WTC11 (cell line): Measurements from ENCODE around the gene SLC9B1. TPM values are rescaled to one million over a fixed set of nuclear protein-coding genes. Genes with fewer than 3 reads are reported as not detected.
A peak's percentile ranks its signal among the peaks of the same experiment; 100 is the strongest.
"Not testable (repeated sequence)": the region's sequence is repeated elsewhere in the genome, so short reads cannot be mapped to it uniquely, and the experiment has no call there.

Source experiments
- ATAC-seq: fragments of 200-7000 bp; cut with Tn5 transposase; 2 replicates; pipeline ENCODE4 v1.10.0; 2021; ENCODE audit warnings: mild to moderate bottlenecking, moderate library complexity
- CTCF ChIA-PET: fragments of 300-600 bp; sonication (Branson Sonifier 250); formaldehyde crosslinking; loops from one replicate; lab custom pipeline; 2021; ENCODE audit warnings: antibody characterized with exemption; lab: Charles Lee
- POLR2A ChIA-PET: fragments of 350-600 bp; sonication (Branson Sonifier 250); formaldehyde crosslinking; loops from one replicate; lab custom pipeline; 2021; ENCODE audit warnings: antibody characterized with exemption; lab: Charles Lee
- DNase-seq: peaks from one replicate; pipeline ENCODE4 v3.0.0; 2021; ENCODE audit warnings: low spot score
- H3K27ac Mint-ChIP-seq: 2 replicates; pipeline ENCODE4 v1.8.0; 2021; ENCODE audit warnings: mixed read lengths
- H3K27me3 Mint-ChIP-seq: 2 replicates; pipeline ENCODE4 v1.8.0; 2021; ENCODE audit warnings: low read depth, mild to moderate bottlenecking, moderate library complexity, mixed read lengths
- H3K36me3 Mint-ChIP-seq: 2 replicates; pipeline ENCODE4 v1.8.0; 2021; ENCODE audit warnings: mixed read lengths
- H3K4me1 Mint-ChIP-seq: 2 replicates; pipeline ENCODE4 v1.8.0; 2022; ENCODE audit warnings: mixed read lengths
- H3K4me3 Mint-ChIP-seq: 2 replicates; pipeline ENCODE4 v1.8.0; 2021; ENCODE audit warnings: mild to moderate bottlenecking, moderate library complexity, mixed read lengths
- H3K9me3 Mint-ChIP-seq: 2 replicates; pipeline ENCODE4 v1.8.0; 2021; ENCODE audit warnings: mixed read lengths
- ARID4B ChIP-seq: sonication (generic); formaldehyde crosslinking; IDR thresholded peaks from 2 replicates; pipeline ENCODE4 v1.8.0; 2023; ENCODE audit warnings: missing genetic modification reagents, mild to moderate bottlenecking, borderline replicate concordance
- ATF2 ChIP-seq: sonication (generic); formaldehyde crosslinking; IDR thresholded peaks from 2 replicates; pipeline ENCODE4 v1.8.1; 2022; ENCODE audit warnings: low read depth, missing genetic modification reagents, borderline replicate concordance
- IRF2 ChIP-seq: sonication (generic); formaldehyde crosslinking; IDR thresholded peaks from 2 replicates; pipeline ENCODE4 v1.8.0; 2022; ENCODE audit warnings: low read depth, missing genetic modification reagents, borderline replicate concordance
- RORB ChIP-seq: fragments of 250-450 bp; sonication (Bioruptor Pico); IDR thresholded peaks from 2 replicates; pipeline ENCODE4 v1.9.0; 2021; ENCODE audit warnings: mild to moderate bottlenecking
- SOX15 ChIP-seq: fragments of 250-450 bp; sonication (Bioruptor Pico); IDR thresholded peaks from 2 replicates; pipeline ENCODE4 v1.9.0; 2021; ENCODE audit warnings: mild to moderate bottlenecking
- ZNF671 ChIP-seq: fragments of 250-450 bp; sonication (Bioruptor Pico); IDR thresholded peaks from 2 replicates; pipeline ENCODE4 v1.8.0; 2021; ENCODE audit warnings: mild to moderate bottlenecking
- total RNA-seq: library from RNA; stranded (reverse); gene quantifications from 3 replicates; pipeline ENCODE4 v1.2.3, GENCODE V29; 2021
- TF ChIP-seq, protein P1 (sequence below): sonication (generic); formaldehyde crosslinking; IDR thresholded peaks from 2 replicates; pipeline ENCODE4 v1.8.1; 2022; ENCODE audit warnings: mild to moderate bottlenecking, missing genetic modification reagents, moderate library complexity, borderline replicate concordance
- TF ChIP-seq, protein P2 (sequence below): fragments of 250-450 bp; sonication (Bioruptor Pico); IDR thresholded peaks from 2 replicates; pipeline ENCODE4 v2.1.2; 2022; ENCODE audit warnings: mild to moderate bottlenecking, moderate library complexity
- TF ChIP-seq, protein P3 (sequence below): sonication (generic); formaldehyde crosslinking; IDR thresholded peaks from 2 replicates; pipeline ENCODE4 v1.8.1; 2022; ENCODE audit warnings: missing genetic modification reagents, borderline replicate concordance

SLC9B1 gene
- total RNA-seq, 1 experiment from 2014 or later, result 0.59 TPM

GRCh38 chr4:102901804-102902203 is 117.7 kb downstream of the SLC9B1 start (continued):
- TF ChIP-seq, protein P1, sequence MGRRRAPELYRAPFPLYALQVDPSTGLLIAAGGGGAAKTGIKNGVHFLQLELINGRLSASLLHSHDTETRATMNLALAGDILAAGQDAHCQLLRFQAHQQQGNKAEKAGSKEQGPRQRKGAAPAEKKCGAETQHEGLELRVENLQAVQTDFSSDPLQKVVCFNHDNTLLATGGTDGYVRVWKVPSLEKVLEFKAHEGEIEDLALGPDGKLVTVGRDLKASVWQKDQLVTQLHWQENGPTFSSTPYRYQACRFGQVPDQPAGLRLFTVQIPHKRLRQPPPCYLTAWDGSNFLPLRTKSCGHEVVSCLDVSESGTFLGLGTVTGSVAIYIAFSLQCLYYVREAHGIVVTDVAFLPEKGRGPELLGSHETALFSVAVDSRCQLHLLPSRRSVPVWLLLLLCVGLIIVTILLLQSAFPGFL, result no peak
- TF ChIP-seq ARID4B (no peak), IRF2 (CRISPR knock-in tag) (no peak), RORB (CRISPR knock-in tag) (no peak), ATF2 (CRISPR knock-in tag) (no peak), SOX15 (no peak), ZNF671 (CRISPR knock-in tag) (no peak)
- TF ChIP-seq, protein P2, sequence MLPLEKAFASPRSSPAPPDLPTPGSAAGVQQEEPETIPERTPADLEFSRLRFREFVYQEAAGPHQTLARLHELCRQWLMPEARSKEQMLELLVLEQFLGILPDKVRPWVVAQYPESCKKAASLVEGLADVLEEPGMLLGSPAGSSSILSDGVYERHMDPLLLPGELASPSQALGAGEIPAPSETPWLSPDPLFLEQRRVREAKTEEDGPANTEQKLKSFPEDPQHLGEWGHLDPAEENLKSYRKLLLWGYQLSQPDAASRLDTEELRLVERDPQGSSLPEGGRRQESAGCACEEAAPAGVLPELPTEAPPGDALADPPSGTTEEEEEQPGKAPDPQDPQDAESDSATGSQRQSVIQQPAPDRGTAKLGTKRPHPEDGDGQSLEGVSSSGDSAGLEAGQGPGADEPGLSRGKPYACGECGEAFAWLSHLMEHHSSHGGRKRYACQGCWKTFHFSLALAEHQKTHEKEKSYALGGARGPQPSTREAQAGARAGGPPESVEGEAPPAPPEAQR (CRISPR knock-in tag), result no peak
- TF ChIP-seq, protein P3, sequence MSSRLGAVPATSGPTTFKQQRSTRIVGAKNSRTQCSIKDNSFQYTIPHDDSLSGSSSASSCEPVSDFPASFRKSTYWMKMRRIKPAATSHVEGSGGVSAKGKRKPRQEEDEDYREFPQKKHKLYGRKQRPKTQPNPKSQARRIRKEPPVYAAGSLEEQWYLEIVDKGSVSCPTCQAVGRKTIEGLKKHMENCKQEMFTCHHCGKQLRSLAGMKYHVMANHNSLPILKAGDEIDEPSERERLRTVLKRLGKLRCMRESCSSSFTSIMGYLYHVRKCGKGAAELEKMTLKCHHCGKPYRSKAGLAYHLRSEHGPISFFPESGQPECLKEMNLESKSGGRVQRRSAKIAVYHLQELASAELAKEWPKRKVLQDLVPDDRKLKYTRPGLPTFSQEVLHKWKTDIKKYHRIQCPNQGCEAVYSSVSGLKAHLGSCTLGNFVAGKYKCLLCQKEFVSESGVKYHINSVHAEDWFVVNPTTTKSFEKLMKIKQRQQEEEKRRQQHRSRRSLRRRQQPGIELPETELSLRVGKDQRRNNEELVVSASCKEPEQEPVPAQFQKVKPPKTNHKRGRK (CRISPR knock-in tag), result no peak

DNA sequence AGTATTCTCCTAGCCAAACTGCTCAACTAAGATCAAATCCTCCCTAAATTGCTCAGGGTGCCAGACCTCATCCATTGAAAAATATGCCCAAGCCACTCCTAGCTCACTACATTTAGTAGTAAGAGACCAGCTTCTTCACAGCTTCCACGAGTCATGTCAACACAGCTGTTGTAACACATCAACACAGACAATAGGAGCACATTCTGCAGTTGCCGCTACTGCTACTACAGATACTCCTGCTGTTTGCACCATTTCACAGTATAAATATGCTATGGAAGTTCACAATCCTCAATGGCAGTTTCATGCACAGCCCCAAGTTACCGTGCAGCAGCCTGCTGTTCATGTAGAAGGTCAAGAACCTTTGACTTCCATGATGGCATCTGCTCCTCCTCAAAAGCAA is 121.9 kb downstream of the SLC9B1 start:
- CTCF ChIA-PET, POLR2A ChIA-PET, H3K36me3 Mint-ChIP-seq: not testable (repeated sequence)

DNA sequence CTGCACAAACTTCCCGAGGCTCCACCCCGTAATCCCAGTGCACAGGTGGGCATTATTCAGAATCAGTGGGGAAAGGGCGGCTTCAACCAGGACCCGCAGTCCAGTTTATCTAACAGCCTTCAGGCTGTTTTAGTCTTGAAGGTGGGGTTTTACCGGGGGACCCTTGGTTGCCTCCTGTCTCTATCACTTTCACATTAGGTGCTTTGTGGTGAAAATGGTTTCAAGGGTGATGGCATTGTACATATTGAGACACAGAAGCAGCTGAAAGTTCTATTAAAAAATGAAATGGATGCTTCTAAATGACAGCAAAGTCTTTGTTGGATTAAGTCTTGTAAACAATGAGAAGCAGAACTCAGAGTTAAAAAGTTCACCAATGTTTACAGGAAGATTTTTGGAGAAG is 123.0 kb downstream of the SLC9B1 start:
- H3K4me1 Mint-ChIP-seq, ATAC-seq, H3K9me3 Mint-ChIP-seq, H3K4me3 Mint-ChIP-seq, H3K27ac Mint-ChIP-seq, DNase-seq, H3K27me3 Mint-ChIP-seq, CTCF ChIA-PET, H3K36me3 Mint-ChIP-seq, POLR2A ChIA-PET: not testable (repeated sequence)

More for the DNA sequence above, 121.9 kb downstream of the SLC9B1 start:
- H3K4me1 Mint-ChIP-seq, H3K4me3 Mint-ChIP-seq, H3K27ac Mint-ChIP-seq, DNase-seq, H3K9me3 Mint-ChIP-seq, ATAC-seq, H3K27me3 Mint-ChIP-seq: not testable (repeated sequence)

DNA sequence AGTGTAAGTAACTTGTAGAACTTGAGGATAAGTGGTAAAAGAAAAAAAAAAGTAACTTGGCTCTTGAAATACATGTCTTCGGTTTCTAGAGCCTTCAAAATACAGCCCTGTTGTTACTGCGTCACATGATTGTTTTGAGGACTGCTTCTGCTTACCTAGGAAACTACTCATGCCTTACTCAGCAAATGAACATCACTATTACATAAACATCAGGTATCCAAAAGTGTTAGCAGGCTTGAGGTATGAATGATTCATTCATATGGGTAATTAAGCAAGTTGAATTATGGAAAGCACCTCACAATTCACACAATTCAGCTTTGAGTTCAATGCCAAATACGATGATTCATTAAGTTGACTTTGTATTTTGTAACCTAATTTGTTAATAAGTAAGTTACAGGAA is 129.6 kb downstream of the SLC9B1 start:
- H3K9me3 Mint-ChIP-seq, DNase-seq, H3K27ac Mint-ChIP-seq, ATAC-seq, H3K4me3 Mint-ChIP-seq, POLR2A ChIA-PET, CTCF ChIA-PET, H3K27me3 Mint-ChIP-seq, H3K36me3 Mint-ChIP-seq: not testable (repeated sequence)
- H3K4me1 Mint-ChIP-seq, result peaks cover 21% of the 10 kb centered on the region

DNA sequence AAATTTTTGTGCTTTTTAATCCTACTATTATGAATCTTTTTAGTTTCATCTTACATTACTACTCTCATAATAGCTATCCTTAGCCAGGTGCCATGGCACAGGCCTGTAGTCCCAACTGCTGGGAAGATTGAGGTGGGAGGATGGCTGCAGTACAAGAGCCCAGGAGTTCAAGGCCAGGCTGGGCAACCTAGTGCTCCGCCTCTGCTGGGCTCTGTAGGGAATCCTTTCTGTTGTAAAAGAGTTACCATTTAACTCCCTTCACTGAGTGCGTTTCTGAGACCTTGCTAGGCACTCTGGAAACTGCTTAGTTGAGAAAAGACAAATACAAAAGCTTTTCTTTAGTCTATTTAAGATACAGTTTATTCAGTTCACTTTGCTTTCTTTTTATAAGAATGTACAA is 130.9 kb downstream of the SLC9B1 start:
- H3K9me3 Mint-ChIP-seq, H3K27me3 Mint-ChIP-seq, H3K4me3 Mint-ChIP-seq, H3K27ac Mint-ChIP-seq, H3K36me3 Mint-ChIP-seq, CTCF ChIA-PET, POLR2A ChIA-PET: not testable (repeated sequence)
- peaks cover 21% of the 10 kb centered on the region for H3K4me1 Mint-ChIP-seq
- ATAC-seq (peak; percentile 83), DNase-seq (peak; percentile 19)
